Endothelial cell of umbilical vein (primary cell): ENCODE measurements around the gene YIPF3. TPM values are rescaled to one million over a fixed set of nuclear protein-coding genes. Genes with fewer than 3 reads are reported as not detected.

Experiments used
- BruUV-seq: library from RNA; stranded (reverse); fragments of 400-500 nt; replicated peaks from 2 replicates; lab custom pipeline; 2021; lab: Mats Ljungman, UMichigan
- CTCF ChIA-PET: fragments of 300-600, 350-600 bp; sonication (Branson Sonifier 250); formaldehyde crosslinking; loops from one replicate; lab custom pipeline; 2021; ENCODE audit warnings: antibody characterized with exemption, inconsistent platforms; lab: Charles Lee
- POLR2A ChIA-PET: fragments of 300-600, 350-600 bp; sonication (Branson Sonifier 250); formaldehyde crosslinking; loops from one replicate; lab custom pipeline; 2021; ENCODE audit warnings: antibody characterized with exemption, inconsistent platforms; lab: Charles Lee
- DNase-seq: peaks from one replicate; pipeline ENCODE4 v3.0.0-alpha.2; 2011; ENCODE audit warnings: low read depth, low spot score
- FAIRE-seq: peaks from 2 replicates; lab custom pipeline; 2011; peaks lifted over from hg19 to GRCh38; lab: Jason Lieb, UNC
- H2AFZ ChIP-seq: 2 replicates; pipeline ENCODE4 v1.6.0; 2012; ENCODE audit warnings: low read depth, low read length, control low read depth, inconsistent platforms
- H3K27ac ChIP-seq: 2 replicates; pipeline ENCODE4 v1.5.1; 2011; ENCODE audit warnings: low read depth, mild to moderate bottlenecking, control low read depth, low read length, moderate library complexity; ENCODE audit not compliant: insufficient read depth
- H3K27me3 ChIP-seq, 2 experiments: 2 replicates each; pipeline versions ENCODE4 v1.6.0 to v1.6.1; 2011; ENCODE audit warnings: low read length in 2 of 2, mixed read lengths in 1 of 2; ENCODE audit not compliant: control insufficient read depth in 2 of 2, insufficient read depth in 2 of 2
- H3K36me3 ChIP-seq, 2 experiments: 2 replicates in 1 of 2; 3 replicates in 1 of 2; pipeline ENCODE4 v1.5.1; 2011; ENCODE audit warnings: low read length in 2 of 2, mild to moderate bottlenecking in 1 of 2, moderate library complexity in 1 of 2; ENCODE audit not compliant: control insufficient read depth in 2 of 2, insufficient read depth in 2 of 2; ENCODE audit errors: extremely low read depth in 1 of 2
- H3K4me1 ChIP-seq: 3 replicates; pipeline ENCODE4 v1.5.1; 2011; ENCODE audit warnings: mild to moderate bottlenecking, low read length; ENCODE audit not compliant: control insufficient read depth, insufficient read depth; ENCODE audit errors: extremely low read depth
- H3K4me2 ChIP-seq: 2 replicates; pipeline ENCODE4 v1.6.1; 2011; ENCODE audit warnings: low read length, control low read depth, mixed read lengths; ENCODE audit not compliant: insufficient read depth
- H3K4me3 ChIP-seq, 3 experiments: fragments of 200-600 bp in 1 of 3; sonication (generic), shearing (Covaris generic) in 1 of 3; replicated peaks in 1 of 3; 2 replicates each; pipeline ENCODE4 v1.5.1; 2011 to 2016; ENCODE audit warnings: control low read depth in 3 of 3, low read length in 3 of 3, mild to moderate bottlenecking in 2 of 3, inconsistent platforms in 1 of 3, low read depth in 1 of 3, moderate library complexity in 1 of 3; ENCODE audit not compliant: insufficient read depth in 1 of 3
- H3K79me2 ChIP-seq: 2 replicates; pipeline ENCODE4 v1.6.0; 2012; ENCODE audit warnings: low read length, inconsistent platforms; ENCODE audit not compliant: control insufficient read depth, insufficient read depth
- H3K9ac ChIP-seq: replicated peaks from 2 replicates; pipeline ENCODE3; 2011; ENCODE audit warnings: low read length, control low read depth; ENCODE audit not compliant: insufficient read depth; ENCODE audit errors: extremely low read depth
- H3K9me1 ChIP-seq: replicated peaks from 3 replicates; pipeline ENCODE4 v1.6.0; 2011; ENCODE audit warnings: mild to moderate bottlenecking, low read length; ENCODE audit not compliant: control insufficient read depth, insufficient read depth; ENCODE audit errors: extremely low read depth
- H3K9me3 ChIP-seq: replicated peaks from 2 replicates; pipeline ENCODE4 v1.5.1; 2012; ENCODE audit warnings: low read length, inconsistent platforms; ENCODE audit not compliant: control insufficient read depth, insufficient read depth
- H4K20me1 ChIP-seq: replicated peaks from 2 replicates; pipeline ENCODE3; 2011; ENCODE audit warnings: mild to moderate bottlenecking, low read length; ENCODE audit not compliant: control insufficient read depth, insufficient read depth; ENCODE audit errors: extremely low read depth
- CTCF ChIP-seq, 2 donors: IDR thresholded peaks; 1 replicate in 1 of 2; 2 replicates in 1 of 2; pipeline ENCODE4 v1.5.1; 2011; ENCODE audit warnings: low read length in 2 of 2, mild to moderate bottlenecking in 2 of 2, moderate library complexity in 2 of 2, control low read depth in 1 of 2, inconsistent platforms in 1 of 2, low read depth in 1 of 2; ENCODE audit not compliant: insufficient read depth in 1 of 2; ENCODE audit errors: extremely low read depth in 1 of 2
- EZH2 ChIP-seq: IDR thresholded peaks from 2 replicates; pipeline ENCODE4 v1.6.1; 2012; ENCODE audit warnings: borderline replicate concordance, low read depth, mild to moderate bottlenecking, moderate library complexity, low read length, inconsistent platforms; ENCODE audit not compliant: severe bottlenecking
- FOS ChIP-seq: IDR thresholded peaks from 2 replicates; pipeline ENCODE4 v1.6.1; 2011; ENCODE audit warnings: mild to moderate bottlenecking, low read length, moderate library complexity, borderline replicate concordance; ENCODE audit not compliant: insufficient read depth
- GATA2 ChIP-seq: IDR thresholded peaks from 2 replicates; pipeline ENCODE4 v1.7.0; 2011; ENCODE audit warnings: low read depth, mild to moderate bottlenecking, moderate library complexity, mixed read lengths, low read length; ENCODE audit not compliant: insufficient read length, insufficient read depth
- JUN ChIP-seq: IDR thresholded peaks from 2 replicates; pipeline ENCODE4 v1.6.1; 2011; ENCODE audit warnings: borderline replicate concordance, low read depth; ENCODE audit not compliant: insufficient read length, insufficient read depth
- MYC ChIP-seq: IDR thresholded peaks from one replicate; pipeline ENCODE4 v1.6.1; 2011; ENCODE audit warnings: mild to moderate bottlenecking, low read depth, low read length
- POLR2A ChIP-seq: IDR thresholded peaks from 2 replicates; pipeline ENCODE4 v1.6.1; 2012; ENCODE audit warnings: low read depth, mild to moderate bottlenecking, control low read depth, low read length
- POLR2AphosphoS5 ChIP-seq: IDR thresholded peaks from 2 replicates; pipeline ENCODE4 v1.6.1; 2012; ENCODE audit warnings: low read depth, mild to moderate bottlenecking, control low read depth, low read length, moderate library complexity; ENCODE audit not compliant: insufficient read depth
- dilution Hi-C: fragments of 300-500 bp; cut with MboI; formaldehyde crosslinking; loops from one replicate; pipeline ENCODE4 v1.15.0; 2019; ENCODE audit warnings: low sequenced_read_pairs; ENCODE audit not compliant: extremely low pct_ligation_motif_present
- intact Hi-C: fragments of 100-400 bp; cut with micrococcal nuclease; formaldehyde crosslinking; loops from one replicate; pipeline ENCODE4 v1.10.0; 2022
- polyA plus RNA-seq, 4 experiments: library from polyadenylated mRNA; depleted of rRNA in 3 of 4; stranded (reverse) in 3 of 4; unstranded in 1 of 4; fragments of >200 nt; gene quantifications; 2 replicates each; pipeline versions ENCODE4 v1.2.1 to v1.2.3, GENCODE V29; 2011 to 2012; ENCODE audit warnings: missing spikeins in 1 of 4
- total RNA-seq: library from RNA; stranded (reverse); gene quantifications from 2 replicates; pipeline ENCODE4 v1.2.3, GENCODE V29; 2021
- TF ChIP-seq, protein P1 (sequence below): IDR thresholded peaks from 2 replicates; pipeline ENCODE4 v1.6.1; 2011; ENCODE audit not compliant: insufficient read depth, insufficient read length

The YIPF3 gene
- total and polyA plus RNA-seq, 2 donors (not counting 3 experiments of a cell fraction or from before 2014, with no cell fraction given): 119 to 470 TPM

- H3K4me2 ChIP-seq: no peak overlapping the region
- H4K20me1 ChIP-seq: no peaks in the 10 kb centered on the region
- H3K4me3 ChIP-seq: no peak overlapping the region
- no peak overlapping the region for H3K9ac ChIP-seq
- intact Hi-C loops (no loop called here), dilution Hi-C loops (no loop called here)
- no peaks in the 10 kb centered on the region for H3K79me2 ChIP-seq
- ChIA-PET POLR2A (no interaction called here), CTCF (interaction anchor here (0.7 to 5.5 kb wide), 3 partner anchors 16 to 262 kb away, joined by 3 to 21 read pairs (median 3); partner anchors contain the start of gene DNPH1)
- no peak overlapping the region for H3K27ac ChIP-seq
- no peaks in the 10 kb centered on the region for H3K9me1 ChIP-seq
- no TSS peak for BruUV-seq
- TF ChIP-seq POLR2AphosphoS5 (no peak), EZH2 (no peak), FOS (no peak), POLR2A (no peak), CTCF (IDR thresholded peaks at IDR 0.05; ENCODE audit: extremely low read depth in 1 of 2, insufficient read depth in 1 of 2, low read depth in 1 of 2, low read length in 2 of 2) (no peak), GATA2 (no peak), MYC (no peak), JUN (no peak)
- TF ChIP-seq, protein P1, sequence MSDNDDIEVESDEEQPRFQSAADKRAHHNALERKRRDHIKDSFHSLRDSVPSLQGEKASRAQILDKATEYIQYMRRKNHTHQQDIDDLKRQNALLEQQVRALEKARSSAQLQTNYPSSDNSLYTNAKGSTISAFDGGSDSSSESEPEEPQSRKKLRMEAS: no peak
- H3K9me3 ChIP-seq: no peaks in the 10 kb centered on the region
- H3K27me3 ChIP-seq: no peaks in the 10 kb centered on the region
- peaks cover 12% of the 10 kb centered on the region for H3K4me1 ChIP-seq
- no peak for DNase-seq
- H2AFZ ChIP-seq: no peak overlapping the region
- no peak for FAIRE-seq
- H3K36me3 ChIP-seq: peaks cover 0 to 5% of the 10 kb centered on the region in 2 experiments
Measured at GRCh38 chr6:43490523-43490939, 26.2 kb downstream of the YIPF3 start.
